NCI-H69 (cell line): ENCODE measurements around the gene ZNF560.
"Not testable (repeated sequence)": the region's sequence is repeated elsewhere in the genome, so short reads cannot be mapped to it uniquely, and the experiment has no call there.

Source experiments
- DNase-seq: peaks from one replicate; lab custom pipeline; 2025; lab: John Stamatoyannopoulos, UW

ZNF560 gene

GRCh38 chr19:9498183-9498902, at the start of gene ZNF560:
Gene ZNF560, minus strand, starts transcription at chr19:9498616. Its CDS starts 23,303 bp downstream, at chr19:9475313.
- DNase-seq, result no peak

- no peak for DNase-seq
Observed at GRCh38 chr19:9547870-9548269, 49.5 kb upstream of the ZNF560 start.

GRCh38 chr19:9541281-9541680, 42.9 kb upstream of the ZNF560 start:
- not testable (repeated sequence) for DNase-seq

GRCh38 chr19:9539921-9540320, 41.5 kb upstream of the ZNF560 start:
- DNase-seq, result not testable (repeated sequence)

GRCh38 chr19:9539201-9539600, 40.8 kb upstream of the ZNF560 start:
- not testable (repeated sequence) for DNase-seq

GRCh38 chr19:9538183-9539058, 40.0 kb upstream of the ZNF560 start, which contains the start of gene ZNF426:
Gene ZNF426, minus strand, starts transcription at chr19:9538645. Its CDS starts 2,413 bp downstream, at chr19:9536232.
- peak; percentile 90 for DNase-seq

- DNase-seq, result no peak
Observed at GRCh38 chr19:9535934-9536333, 37.5 kb upstream of the ZNF560 start.

GRCh38 chr19:9531933-9532332, 33.5 kb upstream of the ZNF560 start:
- no peak for DNase-seq

GRCh38 chr19:9528757-9529336, 30.4 kb upstream of the ZNF560 start:
- DNase-seq, result no peak

GRCh38 chr19:9523885-9524474, 25.6 kb upstream of the ZNF560 start:
- DNase-seq, result no peak

GRCh38 chr19:9507285-9507684, 8.9 kb upstream of the ZNF560 start:
- no peak for DNase-seq

- DNase-seq, result no peak
Observed at GRCh38 chr19:9500796-9501195, 2.4 kb upstream of the ZNF560 start.

GRCh38 chr19:9494096-9494495, 4.3 kb downstream of the ZNF560 start:
- no peak for DNase-seq

- no peak for DNase-seq
Observed at GRCh38 chr19:9487016-9487415, 11.4 kb downstream of the ZNF560 start.

- no peak for DNase-seq
Observed at GRCh38 chr19:9485140-9485539, 13.3 kb downstream of the ZNF560 start.

GRCh38 chr19:9474975-9475374, 23.4 kb downstream of the ZNF560 start:
- no peak for DNase-seq

GRCh38 chr19:9467161-9467560, 31.3 kb downstream of the ZNF560 start:
- no peak for DNase-seq

- DNase-seq, result no peak
Observed at GRCh38 chr19:9461938-9462337, 36.5 kb downstream of the ZNF560 start.

GRCh38 chr19:9456018-9456689, 42.3 kb downstream of the ZNF560 start:
- no peak for DNase-seq

GRCh38 chr19:9453953-9454352, 44.5 kb downstream of the ZNF560 start:
- DNase-seq, result no peak

- DNase-seq, result no peak
Observed at GRCh38 chr19:9445037-9445436, 53.4 kb downstream of the ZNF560 start.

GRCh38 chr19:9436358-9436757, 62.1 kb downstream of the ZNF560 start:
- no peak for DNase-seq
